GM21717 (cell line): ENCODE results near the gene PKHD1.

Experiments
- ATAC-seq: cut with Tn5 transposase; IDR thresholded peaks from one replicate; pipeline ENCODE4 v1.9.1; 2021; ENCODE audit warnings: mild to moderate bottlenecking, moderate library complexity; ENCODE audit not compliant: unreplicated experiment

The PKHD1 gene

GRCh38 chr6:52087498-52087999, at the start of gene PKHD1:
Gene PKHD1, minus strand, starts transcription at chr6:52087613. Its CDS starts 2,680 bp downstream, at chr6:52084933.
- ATAC-seq, result no peak

GRCh38 chr6:52136934-52137467, 49.6 kb upstream of the PKHD1 start:
- no peak for ATAC-seq

- no peak for ATAC-seq
Measured at GRCh38 chr6:52136055-52136454, 48.6 kb upstream of the PKHD1 start.

- no peak for ATAC-seq
Measured at GRCh38 chr6:52135217-52135616, 47.8 kb upstream of the PKHD1 start.

GRCh38 chr6:52134011-52134410, 46.6 kb upstream of the PKHD1 start:
- no peak for ATAC-seq

GRCh38 chr6:52133324-52133723, 45.9 kb upstream of the PKHD1 start:
- ATAC-seq, result no peak

GRCh38 chr6:52132292-52132691, 44.9 kb upstream of the PKHD1 start:
- ATAC-seq, result no peak

- ATAC-seq, result no peak
Measured at GRCh38 chr6:52130440-52130839, 43.0 kb upstream of the PKHD1 start.

GRCh38 chr6:52127957-52128356, 40.5 kb upstream of the PKHD1 start:
- ATAC-seq, result no peak

- no peak for ATAC-seq
Measured at GRCh38 chr6:52126231-52126630, 38.8 kb upstream of the PKHD1 start.

GRCh38 chr6:52125572-52125971, 38.2 kb upstream of the PKHD1 start:
- no peak for ATAC-seq

GRCh38 chr6:52125139-52125538, 37.7 kb upstream of the PKHD1 start:
- ATAC-seq, result no peak

GRCh38 chr6:52124126-52125121, 37.0 kb upstream of the PKHD1 start:
- no peak for ATAC-seq

GRCh38 chr6:52123251-52123650, 35.8 kb upstream of the PKHD1 start:
- no peak for ATAC-seq

GRCh38 chr6:52117352-52117751, 29.9 kb upstream of the PKHD1 start:
- no peak for ATAC-seq

GRCh38 chr6:52116605-52116948, 29.2 kb upstream of the PKHD1 start:
- no peak for ATAC-seq

- ATAC-seq, result no peak
Measured at GRCh38 chr6:52115891-52116604, 28.6 kb upstream of the PKHD1 start.

GRCh38 chr6:52115145-52115741, 27.8 kb upstream of the PKHD1 start:
- ATAC-seq, result no peak

GRCh38 chr6:52109171-52109571, 21.8 kb upstream of the PKHD1 start:
- no peak for ATAC-seq

GRCh38 chr6:52108128-52108527, 20.7 kb upstream of the PKHD1 start:
- ATAC-seq, result no peak

GRCh38 chr6:52106994-52107393, 19.6 kb upstream of the PKHD1 start:
- ATAC-seq, result no peak
